GM12872 (cell line): Measurements from ENCODE around the gene EVX2.

Experiments
- CTCF ChIP-seq: IDR thresholded peaks from 3 replicates; pipeline ENCODE4 v1.5.1; 2011; ENCODE audit warnings: low read depth, mild to moderate bottlenecking, low read length, moderate library complexity; ENCODE audit not compliant: insufficient read depth

Gene EVX2

DNA sequence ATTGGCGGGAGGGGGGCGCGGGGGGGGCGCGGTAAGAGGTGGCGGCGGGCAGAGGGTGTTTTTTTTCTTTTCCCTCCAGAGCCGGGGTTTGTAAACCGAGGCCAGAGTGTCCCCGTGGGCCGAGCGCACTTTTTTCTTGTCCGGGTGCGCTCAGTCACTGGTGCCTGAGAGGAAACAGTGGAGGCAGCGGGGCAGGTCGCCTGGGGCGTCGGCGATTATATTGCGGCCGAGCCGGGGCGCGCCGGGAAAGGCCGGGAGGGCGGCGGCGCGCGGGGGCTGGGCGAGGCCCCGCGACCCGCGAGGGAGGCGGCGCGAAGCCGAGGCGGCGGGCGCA, 46.0 kb upstream of the EVX2 start:
- no peak for TF ChIP-seq CTCF

- TF ChIP-seq CTCF, result no peak
These were observed 45.4 kb upstream of the EVX2 start, which contains the start of gene HOXD8 for GRCh38 chr2:176128982-176129796. Gene HOXD8, plus strand, starts transcription at chr2:176129705. Its CDS starts 662 bp downstream, at chr2:176130367.

GRCh38 chr2:176128172-176128981, 44.6 kb upstream of the EVX2 start:
- TF ChIP-seq CTCF, result no peak

GRCh38 chr2:176127774-176128072, 44.0 kb upstream of the EVX2 start:
- no peak for TF ChIP-seq CTCF

- TF ChIP-seq CTCF, result peak; percentile 60
These were observed 43.4 kb upstream of the EVX2 start for GRCh38 chr2:176126929-176127773.

GRCh38 chr2:176125772-176126054, 42.0 kb upstream of the EVX2 start:
- no peak for TF ChIP-seq CTCF
